GM12878 (cell line): ENCODE data around the gene ALG3. TPM values are rescaled to one million over a fixed set of nuclear protein-coding genes. Genes with fewer than 3 reads are reported as not detected.

Source experiments
- ATAC-seq: fragments of 200-7000 bp; cut with Tn5 transposase; 3 replicates; pipeline ENCODE4 v1.9.1; 2020; ENCODE audit warnings: mild to moderate bottlenecking, moderate library complexity
- BruUV-seq: library from RNA; stranded (reverse); fragments of 400-500 nt; replicated peaks from 2 replicates; lab custom pipeline; 2021; lab: Mats Ljungman, UMichigan
- CTCF ChIA-PET: fragments of 300-600 bp; sonication (Branson Sonifier 250); formaldehyde crosslinking; extraction: SDS; loops from one replicate; lab custom pipeline; 2021; ENCODE audit warnings: inconsistent platforms; lab: Yijun Ruan, JAX
- POLR2A ChIA-PET: fragments of 350-600 bp; formaldehyde crosslinking; extraction: SDS; loops from one replicate; lab custom pipeline; 2021; ENCODE audit warnings: inconsistent platforms; lab: Charles Lee
- RAD21 ChIA-PET: fragments of 300-600 bp; sonication (Branson Sonifier 250); formaldehyde crosslinking; loops from one replicate; lab custom pipeline; 2023; ENCODE audit warnings: antibody characterized with exemption; ENCODE audit not compliant: unreplicated experiment; lab: Charles Lee
- SMC1A ChIA-PET: fragments of 300-600 bp; sonication (Branson Sonifier 250); formaldehyde crosslinking; loops from one replicate; lab custom pipeline; 2023; ENCODE audit not compliant: unreplicated experiment, uncharacterized antibody; lab: Charles Lee
- DNase-seq: peaks from one replicate; pipeline ENCODE4 v3.0.0-alpha.2; 2011; ENCODE audit warnings: low read depth, low spot score
- FAIRE-seq: peaks from 3 replicates; lab custom pipeline; 2011; peaks lifted over from hg19 to GRCh38; lab: Jason Lieb, UNC
- H2AFZ ChIP-seq: 2 replicates; pipeline ENCODE4 v1.6.0; 2011; ENCODE audit warnings: low read depth, low read length, control low read depth; ENCODE audit not compliant: control insufficient read depth
- H3K27ac ChIP-seq: 2 replicates; pipeline ENCODE4 v1.5.1; 2011; ENCODE audit warnings: control low read depth; ENCODE audit not compliant: control insufficient read depth, insufficient read depth
- H3K27me3 ChIP-seq, 2 experiments: replicated peaks in 1 of 2; 2 replicates each; pipeline versions ENCODE4 v1.6.0 to v1.6.1; 2011; ENCODE audit warnings: low read length in 1 of 2; ENCODE audit not compliant: control insufficient read depth in 2 of 2, insufficient read depth in 2 of 2
- H3K36me3 ChIP-seq, 2 experiments: 2 replicates each; pipeline ENCODE4 v1.5.1; 2011; ENCODE audit warnings: low read length in 1 of 2; ENCODE audit not compliant: control insufficient read depth in 2 of 2, insufficient read depth in 2 of 2
- H3K4me1 ChIP-seq: 2 replicates; pipeline ENCODE4 v1.6.1; 2011; ENCODE audit warnings: mild to moderate bottlenecking, low read length, moderate library complexity, mixed read lengths; ENCODE audit not compliant: control insufficient read depth, insufficient read depth
- H3K4me2 ChIP-seq: 2 replicates; pipeline ENCODE4 v1.6.0; 2011; ENCODE audit warnings: control low read depth; ENCODE audit not compliant: control insufficient read depth, insufficient read depth
- H3K4me3 ChIP-seq: fragments of 200-600 bp; sonication (generic); 2 replicates; pipeline ENCODE4 v1.5.1; 2016
- H3K79me2 ChIP-seq: 2 replicates; pipeline ENCODE4 v1.6.0; 2011; ENCODE audit warnings: low read length; ENCODE audit not compliant: control insufficient read depth, insufficient read depth
- H3K9ac ChIP-seq: 2 replicates; pipeline ENCODE4 v1.8.0; 2011; ENCODE audit warnings: low read length, control low read depth, mixed read lengths; ENCODE audit not compliant: control insufficient read depth, insufficient read depth
- H3K9me3 ChIP-seq: replicated peaks from 3 replicates; pipeline ENCODE4 v1.5.1; 2011; ENCODE audit warnings: mild to moderate bottlenecking, low read length; ENCODE audit not compliant: control insufficient read depth, insufficient read depth
- H4K20me1 ChIP-seq: 2 replicates; pipeline ENCODE4 v1.6.0; 2011; ENCODE audit not compliant: control insufficient read depth, insufficient read depth
- E2F4 ChIP-seq: IDR thresholded peaks from 2 replicates; pipeline ENCODE4 v1.6.1; 2012; ENCODE audit warnings: low read depth, low read length, improper control_type of control experiment
- KLF5 ChIP-seq: fragments of 450-650 bp; IDR thresholded peaks from 2 replicates; pipeline ENCODE4 v1.6.1; 2014; ENCODE audit warnings: mild to moderate bottlenecking; ENCODE audit not compliant: partially characterized antibody
- POLR2AphosphoS5 ChIP-seq: IDR thresholded peaks from 2 replicates; pipeline ENCODE4 v1.6.1; 2011; ENCODE audit warnings: mild to moderate bottlenecking, low read length, inconsistent platforms
- RELA ChIP-seq: fragments of 450-650 bp; IDR thresholded peaks from 2 replicates; pipeline ENCODE4 v1.8.0; 2014; ENCODE audit warnings: borderline replicate concordance; ENCODE audit not compliant: partially characterized antibody
- REST ChIP-seq: IDR thresholded peaks from 2 replicates; pipeline ENCODE4 v1.6.1; 2012; ENCODE audit warnings: mild to moderate bottlenecking, low read depth, low read length
- SUZ12 ChIP-seq: fragments of 200-600 bp; sonication (generic); IDR thresholded peaks from one replicate; pipeline ENCODE4 v1.6.1; 2018; ENCODE audit warnings: antibody characterized with exemption, mild to moderate bottlenecking; ENCODE audit not compliant: unreplicated experiment
- WGBS: methylation state at CpG from one replicate; pipeline ENCODE4 v1.1.6; 2016; ENCODE audit warnings: low lambda C conversion rate; ENCODE audit not compliant: insufficient replicate concordance, insufficient coverage; ENCODE audit errors: missing lambda C conversion rate; 5-methylcytosine and 5-hydroxymethylcytosine counted together
- in situ Hi-C: fragments of 300-500 bp; cut with MboI; formaldehyde crosslinking; loops from 9 replicates; pipeline ENCODE4 v1.14.3; 2018; ENCODE audit warnings: mixed read lengths
- intact Hi-C: fragments of 100-400 bp; cut with micrococcal nuclease; formaldehyde crosslinking; loops from one replicate; pipeline ENCODE4 v1.14.2; 2022; ENCODE audit not compliant: unreplicated experiment
- polyA plus RNA-seq, 11 experiments: library from polyadenylated mRNA; depleted of rRNA in 4 of 11; unstranded in 6 of 11; stranded (reverse) in 5 of 11; fragments of >200 nt; fragmentation: Nextera tagmentation in 4 of 11; fragmentation: Illumina TruSeq in 1 of 11; extraction: Ambion mirVana in 4 of 11; extraction: Trizol in 1 of 11; gene quantifications; 1 replicate in 1 of 11; 2 replicates in 10 of 11; pipeline versions ENCODE4 v1.2.1 to v1.2.3, GENCODE V29; 2011 to 2016; ENCODE audit warnings: inconsistent platforms in 2 of 11, missing spikeins in 2 of 11, low read depth in 1 of 11
- total RNA-seq, 4 experiments: library from RNA; depleted of rRNA in 3 of 4; stranded (reverse); fragments of >200 nt in 3 of 4; fragmentation: Illumina TruSeq in 1 of 4; extraction: Trizol in 1 of 4; gene quantifications; 2 replicates each; pipeline versions ENCODE4 v1.2.1 to v1.2.3, GENCODE V29; 2013 to 2021

Gene ALG3
- total and polyA plus RNA-seq, 10 of the 15 experiments (the other 5 are each of a cell fraction or from before 2014, with no cell fraction given) = 13.6 to 84.7 (median 39.4) TPM

GRCh38 chr3:184196536-184196935 lies 52.2 kb downstream of the ALG3 start:
- H3K9ac ChIP-seq = no peak overlapping the region
- intact Hi-C loops = no loop called here
- POLR2A ChIA-PET = interaction anchor here (1.5 kb wide), 1 partner anchor 11 kb away, joined by 3 read pairs; the partner anchor contains the start of gene ABCF3

More at GRCh38 chr3:184196536-184196935, 52.2 kb downstream of the ALG3 start:
- no peak overlapping the region for H3K4me2 ChIP-seq
- H3K27me3 ChIP-seq = no peaks in the 10 kb centered on the region
- ChIA-PET SMC1A (no interaction called here), CTCF (interaction anchor here (0.9 kb wide), 1 partner anchor 31 kb away, joined by 4 read pairs; no protein-coding TSS in a partner anchor), RAD21 (interaction anchor here (0.6 kb wide), 1 partner anchor 301 kb away, joined by 4 read pairs; no protein-coding TSS in a partner anchor)
- no peak overlapping the region for H3K4me3 ChIP-seq
- BruUV-seq = no TSS peak
- no peak overlapping the region for H3K27ac ChIP-seq
- WGBS = 90% methylated on average over 6 of the region's 6 CpGs
- no peaks in the 10 kb centered on the region for H3K79me2 ChIP-seq
- no peak for TF ChIP-seq REST
- TF ChIP-seq RELA = no peak
- no peak for TF ChIP-seq POLR2AphosphoS5
- TF ChIP-seq SUZ12 = no peak
- no peak for TF ChIP-seq KLF5
- no peak for TF ChIP-seq E2F4
- FAIRE-seq (no peak), ATAC-seq (no peak), DNase-seq (no peak)
- no peak overlapping the region for H2AFZ ChIP-seq
- no peaks in the 10 kb centered on the region for H3K9me3 ChIP-seq
- H3K4me1 ChIP-seq = no peaks in the 10 kb centered on the region
- no peaks in the 10 kb centered on the region for H4K20me1 ChIP-seq
- peaks cover 8 to 23% of the 10 kb centered on the region in 2 experiments; a peak in 3 of 4 replicates for H3K36me3 ChIP-seq
- in situ Hi-C loops = no loop called here
